Testis (tissue), 2 donors: ENCODE results near the gene CTTNBP2.

ENCODE experiments used
- CTCF ChIP-seq, 3 experiments: fragments of 450-650 bp in 2 of 3; fragments of 200-600 bp in 1 of 3; sonication (generic) in 1 of 3; IDR thresholded peaks; one replicate each; pipeline ENCODE4 v1.5.1; 2016 to 2019; ENCODE audit warnings: antibody characterized with exemption in 3 of 3, mild to moderate bottlenecking in 2 of 3, moderate library complexity in 1 of 3
- POLR2A ChIP-seq: fragments of 450-650 bp; IDR thresholded peaks from one replicate; pipeline ENCODE4 v1.6.1; 2017; ENCODE audit warnings: antibody characterized with exemption, mild to moderate bottlenecking, moderate library complexity

DNA sequence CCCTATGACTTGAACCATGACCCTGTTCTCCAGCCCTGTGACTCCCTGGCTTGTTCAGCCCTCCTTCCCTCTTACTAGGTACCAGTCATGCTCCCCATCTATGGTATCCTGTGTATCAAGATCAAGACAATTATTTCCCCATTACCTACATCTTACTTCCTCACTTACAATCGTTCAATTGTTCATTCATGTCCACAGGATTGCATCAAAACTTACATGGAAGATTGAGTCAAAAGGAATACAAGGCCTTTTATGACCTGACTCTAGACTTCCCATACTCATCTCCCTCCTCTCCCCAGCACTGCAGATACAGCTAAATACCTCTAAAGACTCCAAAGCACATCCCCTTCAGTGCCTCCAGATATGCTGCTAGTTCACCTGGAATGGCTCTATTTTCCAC is 109.2 kb downstream of the CTTNBP2 start:
- TF ChIP-seq CTCF (IDR thresholded peaks at IDR 0.05): no peak
- no peak for TF ChIP-seq POLR2A
